HEK293 (cell line): ENCODE measurements around the gene HSFX3.

Experiments
- GLI2 ChIP-seq: fragments of 450-650 bp; formaldehyde crosslinking; IDR thresholded peaks from 2 replicates; pipeline ENCODE4; 2017; ENCODE audit warnings: missing biosample characterization, missing genetic modification characterization, low read depth, borderline replicate concordance
- GLIS1 ChIP-seq: fragments of 450-650 bp; formaldehyde crosslinking; IDR thresholded peaks from 2 replicates; pipeline ENCODE4 v1.5.1; 2016; ENCODE audit warnings: missing biosample characterization, missing genetic modification characterization
- MZF1 ChIP-seq: fragments of 450-650 bp; formaldehyde crosslinking; IDR thresholded peaks from 2 replicates; pipeline ENCODE4 v1.5.1; 2017; ENCODE audit warnings: missing biosample characterization, missing genetic modification characterization, borderline replicate concordance
- SCRT1 ChIP-seq: fragments of 450-650 bp; formaldehyde crosslinking; IDR thresholded peaks from 2 replicates; pipeline ENCODE4 v1.5.1; 2016; ENCODE audit warnings: missing biosample characterization, missing genetic modification characterization, borderline replicate concordance
- TCF7L2 ChIP-seq: IDR thresholded peaks from 2 replicates; pipeline ENCODE4 v1.6.1; 2011; ENCODE audit warnings: low read depth, mild to moderate bottlenecking, inconsistent platforms, low read length, moderate library complexity, borderline replicate concordance
- ZBTB1 ChIP-seq: fragments of 450-650 bp; formaldehyde crosslinking; IDR thresholded peaks from 2 replicates; pipeline ENCODE4 v1.5.1; 2016; ENCODE audit warnings: missing biosample characterization, missing genetic modification characterization
- ZFP37 ChIP-seq: fragments of 450-650 bp; formaldehyde crosslinking; IDR thresholded peaks from 2 replicates; pipeline ENCODE4 v1.5.1; 2016; ENCODE audit warnings: missing biosample characterization, missing genetic modification characterization
- ZNF121 ChIP-seq: fragments of 450-650 bp; formaldehyde crosslinking; IDR thresholded peaks from 2 replicates; pipeline ENCODE4 v1.5.1; 2016; ENCODE audit warnings: missing biosample characterization, missing genetic modification characterization
- ZNF132 ChIP-seq: fragments of 450-650 bp; formaldehyde crosslinking; IDR thresholded peaks from 2 replicates; pipeline ENCODE4 v1.5.1; 2017; ENCODE audit warnings: missing biosample characterization, missing genetic modification characterization, borderline replicate concordance
- ZNF138 ChIP-seq: fragments of 450-650 bp; formaldehyde crosslinking; IDR thresholded peaks from 2 replicates; pipeline ENCODE4 v1.5.1; 2016; ENCODE audit warnings: missing biosample characterization, missing genetic modification characterization, borderline replicate concordance
- ZNF174 ChIP-seq: fragments of 450-650 bp; formaldehyde crosslinking; IDR thresholded peaks from 2 replicates; pipeline ENCODE4 v1.5.0; 2017; ENCODE audit warnings: missing biosample characterization, mild to moderate bottlenecking, missing genetic modification characterization
- ZNF274 ChIP-seq, 2 experiments: fragments of 200-500 bp in 1 of 2; fragments of 450-650 bp in 1 of 2; sonication (Bioruptor generic) in 1 of 2; formaldehyde crosslinking in 1 of 2; IDR thresholded peaks; 2 replicates each; pipeline versions ENCODE4 v1.5.1 to v1.6.1; 2014 to 2016; ENCODE audit warnings: borderline replicate concordance in 1 of 2, inconsistent platforms in 1 of 2, low read length in 1 of 2, missing biosample characterization in 1 of 2, missing genetic modification characterization in 1 of 2
- ZNF48 ChIP-seq: fragments of 450-650 bp; formaldehyde crosslinking; IDR thresholded peaks from 2 replicates; pipeline ENCODE4 v1.5.1; 2016; ENCODE audit warnings: missing biosample characterization, missing genetic modification characterization
- ZNF544 ChIP-seq: fragments of 450-650 bp; formaldehyde crosslinking; IDR thresholded peaks from 2 replicates; pipeline ENCODE4 v1.5.0; 2017; ENCODE audit warnings: missing biosample characterization, missing genetic modification characterization
- ZNF555 ChIP-seq: fragments of 450-650 bp; formaldehyde crosslinking; conservative IDR thresholded peaks from 2 replicates; pipeline ENCODE4 v1.5.1; 2017; ENCODE audit warnings: missing biosample characterization, mild to moderate bottlenecking, missing genetic modification characterization, inconsistent platforms
- ZNF624 ChIP-seq: fragments of 450-650 bp; formaldehyde crosslinking; IDR thresholded peaks from 2 replicates; pipeline ENCODE4 v1.5.1; 2017; ENCODE audit warnings: missing biosample characterization, missing genetic modification characterization
- ZNF629 ChIP-seq: fragments of 450-650 bp; formaldehyde crosslinking; IDR thresholded peaks from 2 replicates; pipeline ENCODE4 v1.5.1; 2017; ENCODE audit warnings: missing biosample characterization, missing genetic modification characterization
- ZNF654 ChIP-seq: fragments of 450-650 bp; formaldehyde crosslinking; IDR thresholded peaks from 2 replicates; pipeline ENCODE4 v1.5.1; 2016; ENCODE audit warnings: low read depth, missing biosample characterization, missing genetic modification characterization
- ZNF660 ChIP-seq: fragments of 450-650 bp; IDR thresholded peaks from 2 replicates; pipeline ENCODE4 v1.5.1; 2018; ENCODE audit warnings: missing biosample characterization, mild to moderate bottlenecking, missing genetic modification characterization
- ZNF768 ChIP-seq: fragments of 450-650 bp; formaldehyde crosslinking; IDR thresholded peaks from 2 replicates; pipeline ENCODE4 v1.5.1; 2018; ENCODE audit warnings: missing biosample characterization, mild to moderate bottlenecking, missing genetic modification characterization
- ZNF776 ChIP-seq: fragments of 450-650 bp; formaldehyde crosslinking; IDR thresholded peaks from 2 replicates; pipeline ENCODE4 v1.5.0; 2017; ENCODE audit warnings: missing biosample characterization, missing genetic modification characterization, borderline replicate concordance
- ZSCAN30 ChIP-seq: fragments of 450-650 bp; IDR thresholded peaks from 2 replicates; pipeline ENCODE4 v1.5.1; 2018; ENCODE audit warnings: missing biosample characterization, mild to moderate bottlenecking, missing genetic modification characterization, moderate library complexity
- TF ChIP-seq, protein P1 (sequence below): fragments of 450-650 bp; formaldehyde crosslinking; IDR thresholded peaks from 2 replicates; pipeline ENCODE4 v1.5.1; 2016; ENCODE audit warnings: missing biosample characterization, missing genetic modification characterization, low read depth
- TF ChIP-seq, protein P2 (sequence below): fragments of 450-650 bp; formaldehyde crosslinking; IDR thresholded peaks from 2 replicates; pipeline ENCODE4 v1.5.1; 2016; ENCODE audit warnings: missing biosample characterization, missing genetic modification characterization
- TF ChIP-seq, protein P3 (sequence below): fragments of 450-650 bp; formaldehyde crosslinking; IDR thresholded peaks from 2 replicates; pipeline ENCODE4 v1.5.1; 2016; ENCODE audit warnings: missing biosample characterization, missing genetic modification characterization, borderline replicate concordance
- TF ChIP-seq, protein P4 (sequence below): fragments of 450-650 bp; formaldehyde crosslinking; optimal IDR thresholded peaks from 2 replicates; pipeline ENCODE3; 2016; ENCODE audit warnings: missing biosample characterization, mild to moderate bottlenecking, missing genetic modification characterization
- TF ChIP-seq, protein P5 (sequence below): fragments of 450-650 bp; formaldehyde crosslinking; IDR thresholded peaks from 2 replicates; pipeline ENCODE4 v1.5.0; 2017; ENCODE audit warnings: missing biosample characterization, missing genetic modification characterization, borderline replicate concordance
- TF ChIP-seq, protein P6 (sequence below): fragments of 450-650 bp; IDR thresholded peaks from 2 replicates; pipeline ENCODE4 v1.5.1; 2018; ENCODE audit warnings: missing biosample characterization, mild to moderate bottlenecking, missing genetic modification characterization
- TF ChIP-seq, protein P7 (sequence below): fragments of 450-650 bp; formaldehyde crosslinking; IDR thresholded peaks from 2 replicates; pipeline ENCODE4 v1.5.1; 2016; ENCODE audit warnings: missing biosample characterization, missing genetic modification characterization

Gene HSFX3

DNA sequence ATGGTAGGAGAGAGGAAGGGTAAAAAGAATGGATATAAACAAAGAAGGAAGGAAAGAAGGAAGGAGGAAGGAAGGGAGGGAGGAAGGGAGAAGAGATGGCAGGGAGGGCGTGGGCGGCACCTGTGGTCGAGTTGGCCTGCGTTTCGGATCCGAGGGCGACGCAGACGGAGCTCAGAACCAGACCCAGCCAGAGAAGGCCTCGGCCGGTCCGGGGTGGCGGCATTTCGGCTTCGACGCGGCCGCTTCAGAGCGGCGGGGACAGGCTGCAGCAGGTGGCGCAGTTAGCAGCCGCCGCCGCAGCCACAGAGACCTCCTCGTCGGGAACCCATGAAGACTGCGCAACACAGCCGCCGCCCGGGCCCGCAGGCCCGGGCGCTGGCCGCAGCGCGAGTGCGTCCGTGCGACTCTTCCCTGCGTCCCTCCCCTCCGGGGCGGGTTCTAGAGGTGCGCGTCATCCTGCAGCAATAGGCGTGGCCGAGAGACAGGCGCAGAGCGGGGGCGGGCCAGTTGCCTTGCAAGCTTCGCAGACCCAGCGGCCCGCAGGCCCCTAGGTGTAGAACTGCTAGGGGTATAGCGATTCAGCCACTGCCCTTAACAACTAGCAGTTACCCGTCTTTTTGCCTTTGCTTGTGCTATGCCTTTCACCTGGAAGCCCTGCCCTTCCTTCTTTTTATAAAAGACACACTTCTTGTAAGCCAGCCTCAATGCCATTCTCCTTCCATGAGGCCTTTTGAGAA is 44.6 kb downstream of the HSFX3 start, which contains the start of gene IDS (continued):
- TF ChIP-seq ZNF274 (IDR thresholded peaks at IDR 0.05; ENCODE audit: low read length): no peak
- TF ChIP-seq ZNF274 (tag by site-specific recombination; IDR thresholded peaks at IDR 0.05; ENCODE audit: borderline replicate concordance): no peak
- no peak for TF ChIP-seq ZNF48 (tag by site-specific recombination)
- no peak for TF ChIP-seq ZFP37 (tag by site-specific recombination)
- TF ChIP-seq ZNF629 (tag by site-specific recombination): peak; percentile 44; the same call in 1 of the 2 replicates
- TF ChIP-seq, protein P1, sequence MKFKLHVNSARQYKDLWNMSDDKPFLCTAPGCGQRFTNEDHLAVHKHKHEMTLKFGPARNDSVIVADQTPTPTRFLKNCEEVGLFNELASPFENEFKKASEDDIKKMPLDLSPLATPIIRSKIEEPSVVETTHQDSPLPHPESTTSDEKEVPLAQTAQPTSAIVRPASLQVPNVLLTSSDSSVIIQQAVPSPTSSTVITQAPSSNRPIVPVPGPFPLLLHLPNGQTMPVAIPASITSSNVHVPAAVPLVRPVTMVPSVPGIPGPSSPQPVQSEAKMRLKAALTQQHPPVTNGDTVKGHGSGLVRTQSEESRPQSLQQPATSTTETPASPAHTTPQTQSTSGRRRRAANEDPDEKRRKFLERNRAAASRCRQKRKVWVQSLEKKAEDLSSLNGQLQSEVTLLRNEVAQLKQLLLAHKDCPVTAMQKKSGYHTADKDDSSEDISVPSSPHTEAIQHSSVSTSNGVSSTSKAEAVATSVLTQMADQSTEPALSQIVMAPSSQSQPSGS (tag by site-specific recombination): no peak
- TF ChIP-seq, protein P2, sequence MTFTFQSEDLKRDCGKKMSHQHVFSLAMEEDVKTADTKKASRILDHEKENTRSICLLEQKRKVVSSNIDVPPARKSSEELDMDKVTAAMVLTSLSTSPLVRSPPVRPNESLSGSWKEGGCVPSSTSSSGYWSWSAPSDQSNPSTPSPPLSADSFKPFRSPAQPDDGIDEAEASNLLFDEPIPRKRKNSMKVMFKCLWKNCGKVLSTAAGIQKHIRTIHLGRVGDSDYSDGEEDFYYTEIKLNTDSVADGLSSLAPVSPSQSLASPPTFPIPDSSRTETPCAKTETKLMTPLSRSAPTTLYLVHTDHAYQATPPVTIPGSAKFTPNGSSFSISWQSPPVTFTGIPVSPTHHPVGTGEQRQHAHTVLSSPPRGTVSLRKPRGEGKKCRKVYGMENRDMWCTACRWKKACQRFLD (tag by site-specific recombination): no peak
- TF ChIP-seq, protein P3, sequence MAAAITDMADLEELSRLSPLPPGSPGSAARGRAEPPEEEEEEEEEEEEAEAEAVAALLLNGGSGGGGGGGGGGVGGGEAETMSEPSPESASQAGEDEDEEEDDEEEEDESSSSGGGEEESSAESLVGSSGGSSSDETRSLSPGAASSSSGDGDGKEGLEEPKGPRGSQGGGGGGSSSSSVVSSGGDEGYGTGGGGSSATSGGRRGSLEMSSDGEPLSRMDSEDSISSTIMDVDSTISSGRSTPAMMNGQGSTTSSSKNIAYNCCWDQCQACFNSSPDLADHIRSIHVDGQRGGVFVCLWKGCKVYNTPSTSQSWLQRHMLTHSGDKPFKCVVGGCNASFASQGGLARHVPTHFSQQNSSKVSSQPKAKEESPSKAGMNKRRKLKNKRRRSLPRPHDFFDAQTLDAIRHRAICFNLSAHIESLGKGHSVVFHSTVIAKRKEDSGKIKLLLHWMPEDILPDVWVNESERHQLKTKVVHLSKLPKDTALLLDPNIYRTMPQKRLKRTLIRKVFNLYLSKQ (tag by site-specific recombination): no peak
- TF ChIP-seq, protein P4, sequence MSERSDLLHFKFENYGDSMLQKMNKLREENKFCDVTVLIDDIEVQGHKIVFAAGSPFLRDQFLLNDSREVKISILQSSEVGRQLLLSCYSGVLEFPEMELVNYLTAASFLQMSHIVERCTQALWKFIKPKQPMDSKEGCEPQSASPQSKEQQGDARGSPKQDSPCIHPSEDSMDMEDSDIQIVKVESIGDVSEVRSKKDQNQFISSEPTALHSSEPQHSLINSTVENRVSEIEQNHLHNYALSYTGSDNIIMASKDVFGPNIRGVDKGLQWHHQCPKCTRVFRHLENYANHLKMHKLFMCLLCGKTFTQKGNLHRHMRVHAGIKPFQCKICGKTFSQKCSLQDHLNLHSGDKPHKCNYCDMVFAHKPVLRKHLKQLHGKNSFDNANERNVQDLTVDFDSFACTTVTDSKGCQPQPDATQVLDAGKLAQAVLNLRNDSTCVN (tag by site-specific recombination): peak; percentile 67
- TF ChIP-seq ZBTB1 (tag by site-specific recombination): no peak
- TF ChIP-seq ZNF174 (tag by site-specific recombination): no peak
- TF ChIP-seq, protein P5, sequence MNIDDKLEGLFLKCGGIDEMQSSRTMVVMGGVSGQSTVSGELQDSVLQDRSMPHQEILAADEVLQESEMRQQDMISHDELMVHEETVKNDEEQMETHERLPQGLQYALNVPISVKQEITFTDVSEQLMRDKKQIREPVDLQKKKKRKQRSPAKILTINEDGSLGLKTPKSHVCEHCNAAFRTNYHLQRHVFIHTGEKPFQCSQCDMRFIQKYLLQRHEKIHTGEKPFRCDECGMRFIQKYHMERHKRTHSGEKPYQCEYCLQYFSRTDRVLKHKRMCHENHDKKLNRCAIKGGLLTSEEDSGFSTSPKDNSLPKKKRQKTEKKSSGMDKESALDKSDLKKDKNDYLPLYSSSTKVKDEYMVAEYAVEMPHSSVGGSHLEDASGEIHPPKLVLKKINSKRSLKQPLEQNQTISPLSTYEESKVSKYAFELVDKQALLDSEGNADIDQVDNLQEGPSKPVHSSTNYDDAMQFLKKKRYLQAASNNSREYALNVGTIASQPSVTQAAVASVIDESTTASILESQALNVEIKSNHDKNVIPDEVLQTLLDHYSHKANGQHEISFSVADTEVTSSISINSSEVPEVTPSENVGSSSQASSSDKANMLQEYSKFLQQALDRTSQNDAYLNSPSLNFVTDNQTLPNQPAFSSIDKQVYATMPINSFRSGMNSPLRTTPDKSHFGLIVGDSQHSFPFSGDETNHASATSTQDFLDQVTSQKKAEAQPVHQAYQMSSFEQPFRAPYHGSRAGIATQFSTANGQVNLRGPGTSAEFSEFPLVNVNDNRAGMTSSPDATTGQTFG (tag by site-specific recombination): no peak
- no peak for TF ChIP-seq ZNF654
- TF ChIP-seq ZNF776 (tag by site-specific recombination): no peak
- TF ChIP-seq GLIS1 (tag by site-specific recombination): no peak
- TF ChIP-seq, protein P6, sequence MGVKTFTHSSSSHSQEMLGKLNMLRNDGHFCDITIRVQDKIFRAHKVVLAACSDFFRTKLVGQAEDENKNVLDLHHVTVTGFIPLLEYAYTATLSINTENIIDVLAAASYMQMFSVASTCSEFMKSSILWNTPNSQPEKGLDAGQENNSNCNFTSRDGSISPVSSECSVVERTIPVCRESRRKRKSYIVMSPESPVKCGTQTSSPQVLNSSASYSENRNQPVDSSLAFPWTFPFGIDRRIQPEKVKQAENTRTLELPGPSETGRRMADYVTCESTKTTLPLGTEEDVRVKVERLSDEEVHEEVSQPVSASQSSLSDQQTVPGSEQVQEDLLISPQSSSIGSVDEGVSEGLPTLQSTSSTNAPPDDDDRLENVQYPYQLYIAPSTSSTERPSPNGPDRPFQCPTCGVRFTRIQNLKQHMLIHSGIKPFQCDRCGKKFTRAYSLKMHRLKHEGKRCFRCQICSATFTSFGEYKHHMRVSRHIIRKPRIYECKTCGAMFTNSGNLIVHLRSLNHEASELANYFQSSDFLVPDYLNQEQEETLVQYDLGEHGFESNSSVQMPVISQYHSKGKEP: no peak; the same call in 1 of the 2 replicates
- TF ChIP-seq ZNF132 (tag by site-specific recombination): no peak
- 0 out of 2 replicates have a peak, but pooled peaks have one; percentile 44 for TF ChIP-seq ZSCAN30 (tag by site-specific recombination)
- TF ChIP-seq, protein P7, sequence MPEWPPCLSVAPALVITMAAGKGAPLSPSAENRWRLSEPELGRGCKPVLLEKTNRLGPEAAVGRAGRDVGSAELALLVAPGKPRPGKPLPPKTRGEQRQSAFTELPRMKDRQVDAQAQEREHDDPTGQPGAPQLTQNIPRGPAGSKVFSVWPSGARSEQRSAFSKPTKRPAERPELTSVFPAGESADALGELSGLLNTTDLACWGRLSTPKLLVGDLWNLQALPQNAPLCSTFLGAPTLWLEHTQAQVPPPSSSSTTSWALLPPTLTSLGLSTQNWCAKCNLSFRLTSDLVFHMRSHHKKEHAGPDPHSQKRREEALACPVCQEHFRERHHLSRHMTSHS (tag by site-specific recombination): no peak
- TF ChIP-seq GLI2: no peak
- TF ChIP-seq ZNF138 (tag by site-specific recombination): no peak
- no peak for TF ChIP-seq ZNF555 (tag by site-specific recombination)
- no peak for TF ChIP-seq ZNF660 (tag by site-specific recombination)
- TF ChIP-seq MZF1 (tag by site-specific recombination): no peak
- TF ChIP-seq ZNF768 (tag by site-specific recombination): no peak
- TF ChIP-seq ZNF544 (tag by site-specific recombination): no peak
- peak; percentile 78 for TF ChIP-seq SCRT1 (tag by site-specific recombination)
- TF ChIP-seq ZNF121 (tag by site-specific recombination): no peak
- TF ChIP-seq TCF7L2: no peak
- no peak for TF ChIP-seq ZNF624 (tag by site-specific recombination)
